GOT3 (cell line): ENCODE results near the gene CCDC157.

ENCODE experiments used
- DNase-seq: peaks from one replicate; lab custom pipeline; 2025; ENCODE audit warnings: mixed read lengths; lab: John Stamatoyannopoulos, UW

Gene CCDC157

GRCh38 chr22:30357650-30358215 is 926 bp downstream of the CCDC157 start:
- no peak for DNase-seq

DNA sequence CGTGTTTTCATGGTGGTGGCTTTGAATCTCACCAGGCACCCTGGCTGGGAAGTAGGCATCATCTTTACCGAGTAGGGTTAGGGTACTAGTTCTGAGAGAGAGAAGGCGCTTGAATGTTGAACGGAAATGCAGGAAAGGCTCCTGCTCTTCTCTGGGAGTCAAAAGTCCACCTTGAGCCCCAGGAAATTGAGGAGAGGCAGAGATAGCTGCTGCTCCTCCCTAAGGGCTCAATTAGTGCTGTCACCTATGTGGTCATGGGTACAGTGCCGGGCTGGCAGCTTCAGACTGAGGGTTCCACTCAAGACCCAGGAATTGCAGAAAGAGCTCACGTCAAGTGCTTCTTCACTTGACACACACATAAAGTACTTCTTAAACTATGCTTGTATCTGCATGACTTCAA is 1.7 kb downstream of the CCDC157 start:
- DNase-seq, result no peak

DNA sequence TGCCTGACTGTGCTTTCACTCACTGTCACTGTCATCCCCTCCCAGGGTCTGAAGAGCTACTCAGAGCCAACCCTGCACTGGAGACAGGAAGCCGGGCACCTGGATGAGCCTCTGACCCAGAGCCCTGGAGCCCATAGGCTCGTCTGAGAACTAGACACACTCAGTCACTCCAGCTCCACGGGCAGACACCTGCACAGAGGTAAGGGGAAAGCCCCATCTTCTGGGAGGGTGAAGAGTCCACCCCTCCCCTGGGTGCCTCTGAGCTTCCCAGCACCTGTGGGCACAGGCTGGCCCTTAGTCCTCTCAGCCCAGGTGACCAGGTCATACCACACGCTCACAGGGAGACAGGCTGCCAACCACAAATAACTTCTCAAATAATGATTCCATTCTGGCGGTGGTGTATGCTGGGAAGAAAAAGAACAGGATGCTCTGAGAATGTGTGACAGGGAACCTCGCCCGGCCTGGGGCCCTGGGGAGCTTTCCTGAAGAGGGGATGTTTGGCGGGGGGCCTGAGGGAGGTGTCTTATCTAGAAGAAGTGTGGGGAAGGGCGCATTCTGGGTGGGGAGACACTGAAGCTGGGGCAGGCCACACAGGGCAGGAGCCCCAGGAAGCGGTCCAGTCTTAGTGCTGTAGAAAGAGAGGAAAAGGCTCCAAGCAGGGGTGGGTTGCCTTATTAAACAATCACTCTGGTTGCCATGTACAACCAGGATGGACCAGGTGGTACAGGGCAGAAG is 5.3 kb downstream of the CCDC157 start:
- DNase-seq, result no peak

GRCh38 chr22:30362651-30363281 is 6.0 kb downstream of the CCDC157 start:
- no peak for DNase-seq

DNA sequence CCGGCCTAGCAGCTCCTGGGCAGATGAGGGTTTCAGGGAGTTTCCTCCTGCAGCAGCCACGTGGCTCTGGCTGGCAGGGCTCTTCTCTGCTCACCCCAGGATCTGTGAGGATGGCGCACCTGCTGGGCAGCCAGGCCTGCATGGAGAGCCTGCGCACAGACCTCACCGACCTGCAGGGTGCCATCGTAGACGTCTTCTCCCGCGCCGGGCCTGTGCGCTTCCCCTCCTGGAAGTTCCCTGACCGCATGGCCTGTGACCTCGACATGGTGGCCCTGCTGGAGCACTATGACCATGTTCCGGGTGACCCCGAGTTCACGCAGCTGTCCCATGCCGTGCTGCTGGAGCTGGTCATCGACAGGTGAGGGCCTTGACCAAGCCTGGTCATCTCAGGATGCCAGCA is 9.1 kb downstream of the CCDC157 start:
- no peak for DNase-seq

DNA sequence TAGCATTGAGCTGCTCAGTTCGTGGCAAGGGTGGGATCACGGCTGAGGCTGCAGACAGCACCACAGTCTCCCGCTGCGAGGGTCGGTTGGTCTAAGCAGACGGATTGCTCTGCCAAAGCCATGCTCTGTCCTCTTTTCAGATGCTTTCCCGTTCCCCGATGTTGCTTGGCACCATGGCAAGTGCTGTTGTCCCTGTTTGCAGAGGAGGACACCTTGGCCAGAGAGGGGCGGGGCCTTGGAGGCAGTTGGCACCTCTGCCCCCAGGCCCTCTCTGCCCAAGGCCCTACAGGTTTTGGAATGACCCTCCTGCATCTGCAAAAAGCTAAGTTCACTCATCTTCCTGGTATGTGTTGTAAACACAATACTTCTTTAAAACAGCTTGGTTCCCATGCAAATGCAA is 11.6 kb downstream of the CCDC157 start:
- DNase-seq, result no peak

DNA sequence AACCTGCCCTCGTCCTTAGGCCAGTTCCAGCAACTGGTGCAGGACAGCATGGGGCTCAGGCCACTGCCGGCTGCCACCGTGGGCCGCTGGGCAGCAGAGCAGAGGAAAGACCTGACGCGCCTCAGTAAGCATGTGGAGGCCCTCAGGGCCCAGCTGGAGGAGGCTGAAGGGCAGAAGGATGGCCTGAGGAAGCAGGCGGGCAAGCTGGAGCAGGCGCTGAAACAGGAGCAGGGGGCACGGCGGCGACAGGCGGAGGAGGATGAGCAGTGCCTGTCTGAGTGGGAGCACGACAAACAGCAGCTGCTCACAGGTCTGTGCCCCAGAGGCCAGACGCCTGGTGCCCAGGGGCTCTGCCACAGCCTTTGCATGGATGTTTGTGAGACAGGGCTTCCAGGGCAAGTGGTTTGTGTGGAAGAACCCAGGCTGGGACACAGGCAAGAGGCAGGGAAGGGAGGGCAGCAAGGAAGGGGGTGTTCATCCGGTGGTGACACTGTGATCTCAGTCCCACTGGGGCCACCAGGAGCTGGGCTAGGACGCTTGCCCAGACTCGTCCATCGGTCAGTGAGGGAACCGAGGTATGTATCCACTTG is 13.9 kb downstream of the CCDC157 start:
- DNase-seq, result no peak

DNA sequence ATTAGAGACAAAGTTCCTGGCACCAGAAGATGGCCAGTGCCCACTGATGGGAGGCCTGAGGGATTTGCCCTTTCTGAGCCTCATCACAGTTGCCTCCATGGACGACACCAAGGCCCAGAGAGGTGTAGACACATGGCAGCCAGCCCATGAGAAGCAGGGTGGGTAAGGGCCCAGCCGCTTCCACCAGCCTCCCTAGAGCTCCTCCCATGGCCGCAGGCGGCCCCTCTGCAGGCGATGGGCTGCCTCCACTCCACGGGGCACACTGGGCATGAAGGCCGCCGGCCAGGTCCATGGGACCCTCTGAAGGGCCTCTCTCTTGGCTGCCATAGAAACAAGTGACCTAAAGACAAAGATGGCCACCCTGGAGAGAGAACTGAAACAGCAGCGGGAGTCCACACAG is 14.5 kb downstream of the CCDC157 start:
- DNase-seq, result no peak

- no peak for DNase-seq
These were observed 15.2 kb downstream of the CCDC157 start for GRCh38 chr22:30371981-30372380.

GRCh38 chr22:30372915-30373314 is 16.1 kb downstream of the CCDC157 start:
- no peak for DNase-seq

DNA sequence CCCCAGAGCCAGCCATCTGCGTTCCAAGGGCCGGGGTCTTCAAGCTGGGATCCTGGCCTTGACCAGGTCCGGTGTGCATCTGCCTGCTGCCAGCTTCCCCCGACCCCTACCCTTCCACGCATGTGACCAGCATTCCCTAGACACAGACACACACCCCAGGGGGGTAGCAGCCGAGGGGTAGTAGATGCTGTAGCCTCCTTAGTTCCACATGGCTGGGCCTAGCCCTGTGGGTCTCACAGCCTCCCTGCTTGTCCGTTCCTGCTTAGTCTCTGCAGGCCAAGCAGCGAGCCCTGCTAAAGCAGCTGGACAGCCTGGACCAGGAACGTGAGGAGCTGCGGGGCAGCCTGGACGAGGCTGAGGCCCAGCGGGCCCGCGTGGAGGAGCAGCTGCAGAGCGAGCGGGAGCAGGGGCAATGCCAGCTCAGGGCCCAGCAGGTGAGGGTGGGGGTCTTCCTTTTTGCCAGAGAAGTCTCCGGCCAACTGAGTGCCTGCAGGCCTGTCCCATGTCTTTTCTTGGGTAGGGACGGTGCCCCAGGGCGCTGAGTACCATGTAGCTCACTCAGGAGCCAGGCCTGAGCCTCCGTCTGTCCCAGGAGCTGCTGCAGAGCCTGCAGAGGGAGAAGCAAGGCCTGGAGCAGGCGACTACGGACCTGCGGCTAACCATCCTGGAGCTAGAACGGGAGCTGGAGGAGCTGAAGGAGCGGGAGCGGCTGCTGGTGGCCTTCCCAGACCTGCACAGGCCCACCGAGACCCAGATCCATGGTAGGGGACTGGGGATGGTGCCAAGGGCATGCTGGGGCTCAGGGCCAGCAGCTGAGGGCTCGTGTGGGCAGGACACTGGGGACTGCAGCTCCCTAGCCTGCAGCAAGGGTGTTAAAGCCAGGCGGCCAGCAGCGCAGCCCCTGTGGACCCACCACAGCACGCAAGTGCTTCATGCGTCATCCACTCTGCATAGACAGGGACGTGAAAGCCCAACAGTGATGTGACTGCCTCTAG is 16.8 kb downstream of the CCDC157 start:
- no peak for DNase-seq

DNA sequence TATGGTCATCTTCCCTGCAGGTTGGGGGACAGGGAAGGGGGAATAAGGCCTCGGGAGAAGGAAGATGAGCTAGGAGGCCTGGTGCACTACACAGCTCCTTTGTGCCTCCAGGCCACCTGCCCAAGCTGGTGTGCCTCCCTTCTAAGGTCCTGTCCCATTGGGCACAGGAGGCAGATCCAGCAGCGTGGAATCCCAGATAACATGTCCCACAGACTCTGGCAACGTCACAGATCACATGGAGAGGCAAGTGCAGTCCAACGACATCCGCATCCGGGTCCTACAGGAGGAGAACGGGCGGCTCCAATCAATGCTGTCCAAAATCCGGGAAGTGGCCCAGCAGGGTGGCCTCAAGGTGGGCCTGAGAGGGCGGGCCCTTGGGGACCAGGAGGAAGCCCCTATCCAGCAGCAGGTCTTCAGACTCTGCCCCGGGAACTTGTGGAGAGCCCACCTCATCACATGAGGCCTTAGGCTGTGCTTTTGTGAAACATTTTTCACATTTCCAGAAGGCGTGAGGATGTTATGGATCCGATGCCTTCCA is 18.6 kb downstream of the CCDC157 start:
- no peak for DNase-seq

- DNase-seq, result no peak
These were observed 23.2 kb downstream of the CCDC157 start for GRCh38 chr22:30380011-30380410.

GRCh38 chr22:30381264-30381663 is 24.5 kb downstream of the CCDC157 start:
- no peak for DNase-seq

DNA sequence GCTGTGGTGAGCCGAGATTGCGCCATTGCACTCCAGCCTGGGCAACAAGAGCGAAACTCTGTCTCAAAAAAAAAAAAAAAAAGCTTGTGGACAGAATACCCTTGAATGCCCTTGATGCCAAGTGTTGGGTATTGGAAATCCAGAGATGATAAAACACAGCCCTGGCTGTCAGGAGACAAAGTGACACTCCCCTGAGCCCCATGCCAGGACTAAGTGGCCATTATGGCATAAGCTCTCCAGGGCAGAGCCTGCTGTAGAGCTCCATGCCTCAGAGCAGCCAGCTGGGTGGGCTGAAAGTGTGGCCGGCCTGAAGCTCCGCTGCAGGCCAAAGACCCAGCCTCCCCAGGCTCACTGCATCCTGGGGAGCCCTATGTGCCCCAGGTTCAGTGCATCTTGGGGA is 25.5 kb downstream of the CCDC157 start:
- no peak for DNase-seq

DNA sequence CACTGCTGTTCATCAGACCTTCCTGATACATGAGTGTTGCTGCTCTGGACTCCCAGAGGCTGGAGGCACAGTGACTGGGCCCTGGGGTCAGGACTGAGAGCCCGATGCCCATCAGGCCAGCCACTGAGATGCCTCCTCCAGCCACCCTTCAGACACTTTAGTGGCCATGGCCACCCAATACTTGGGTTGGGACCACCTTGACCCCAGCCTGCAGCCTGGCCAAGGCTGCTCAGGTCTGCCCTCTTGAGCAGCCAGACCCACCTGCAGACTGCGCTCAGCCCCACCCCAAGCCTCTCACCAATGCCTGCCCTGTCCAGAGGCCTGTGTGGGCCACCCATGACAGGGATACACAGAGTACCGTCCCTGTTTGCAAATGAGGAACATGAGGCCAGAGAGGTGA is 26.3 kb downstream of the CCDC157 start:
- no peak for DNase-seq

GRCh38 chr22:30385942-30386341 is 29.1 kb downstream of the CCDC157 start:
- no peak for DNase-seq

DNA sequence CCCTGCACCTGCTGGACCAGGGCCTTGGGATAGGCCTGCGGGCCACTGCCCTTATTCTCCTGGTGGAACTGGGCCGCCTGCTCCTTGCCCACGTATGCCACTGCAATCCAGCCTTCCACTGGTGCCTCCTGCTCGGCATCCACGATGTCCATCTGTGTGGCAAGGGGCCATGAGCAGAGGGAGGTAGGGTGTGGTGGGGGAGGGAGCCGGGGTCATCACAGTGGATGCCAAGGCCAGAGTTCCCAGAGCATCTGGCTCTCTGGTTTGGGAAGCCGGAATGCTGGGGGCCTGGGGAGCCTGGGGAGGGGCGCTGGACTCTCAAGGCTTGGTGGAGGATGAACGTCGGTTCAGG is 29.8 kb downstream of the CCDC157 start:
- DNase-seq, result no peak

- peak; percentile 51 for DNase-seq
These were observed 30.4 kb downstream of the CCDC157 start, which contains the start of gene RNF215 for GRCh38 chr22:30386960-30387827. RNF215 (minus strand) TSS chr22:30387411; CDS start chr22:30387313, 98 bp downstream.

DNA sequence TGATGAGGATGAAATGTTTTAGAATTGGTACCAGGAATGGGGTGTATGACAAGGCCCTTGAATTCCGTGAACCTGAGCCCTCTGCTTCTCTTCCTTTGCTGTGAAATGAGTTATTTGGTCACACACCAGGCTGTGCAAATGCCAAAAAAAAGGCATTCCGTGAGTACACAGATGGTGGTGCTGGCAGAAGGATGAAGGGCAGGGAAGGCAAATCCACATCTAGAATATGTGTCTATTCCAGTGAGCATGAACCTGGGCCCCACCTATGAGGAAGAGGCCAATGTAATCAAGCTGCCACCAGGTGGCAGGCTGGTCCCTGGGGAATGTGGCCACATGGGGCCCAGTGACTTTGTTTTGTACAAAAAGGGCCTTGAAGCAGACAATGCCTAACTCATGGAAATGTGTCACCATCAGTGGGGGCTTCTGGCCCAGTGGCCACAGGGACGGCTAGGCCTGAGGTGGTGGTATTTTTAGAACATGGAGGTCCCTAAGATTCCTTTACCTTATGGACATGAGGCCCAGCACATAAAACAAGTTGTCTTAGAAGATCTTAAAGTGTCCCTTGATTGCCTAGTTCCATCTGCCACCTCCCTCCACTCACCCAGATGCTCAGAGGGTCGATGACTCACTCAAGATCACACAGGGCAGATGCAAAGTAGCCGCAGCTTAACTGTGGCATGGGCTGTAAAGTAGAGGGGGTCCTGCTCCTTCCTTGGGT is 34.3 kb downstream of the CCDC157 start:
- DNase-seq, result no peak
